ENCODE data around the gene EPB41L5.

Gene EPB41L5

DNA sequence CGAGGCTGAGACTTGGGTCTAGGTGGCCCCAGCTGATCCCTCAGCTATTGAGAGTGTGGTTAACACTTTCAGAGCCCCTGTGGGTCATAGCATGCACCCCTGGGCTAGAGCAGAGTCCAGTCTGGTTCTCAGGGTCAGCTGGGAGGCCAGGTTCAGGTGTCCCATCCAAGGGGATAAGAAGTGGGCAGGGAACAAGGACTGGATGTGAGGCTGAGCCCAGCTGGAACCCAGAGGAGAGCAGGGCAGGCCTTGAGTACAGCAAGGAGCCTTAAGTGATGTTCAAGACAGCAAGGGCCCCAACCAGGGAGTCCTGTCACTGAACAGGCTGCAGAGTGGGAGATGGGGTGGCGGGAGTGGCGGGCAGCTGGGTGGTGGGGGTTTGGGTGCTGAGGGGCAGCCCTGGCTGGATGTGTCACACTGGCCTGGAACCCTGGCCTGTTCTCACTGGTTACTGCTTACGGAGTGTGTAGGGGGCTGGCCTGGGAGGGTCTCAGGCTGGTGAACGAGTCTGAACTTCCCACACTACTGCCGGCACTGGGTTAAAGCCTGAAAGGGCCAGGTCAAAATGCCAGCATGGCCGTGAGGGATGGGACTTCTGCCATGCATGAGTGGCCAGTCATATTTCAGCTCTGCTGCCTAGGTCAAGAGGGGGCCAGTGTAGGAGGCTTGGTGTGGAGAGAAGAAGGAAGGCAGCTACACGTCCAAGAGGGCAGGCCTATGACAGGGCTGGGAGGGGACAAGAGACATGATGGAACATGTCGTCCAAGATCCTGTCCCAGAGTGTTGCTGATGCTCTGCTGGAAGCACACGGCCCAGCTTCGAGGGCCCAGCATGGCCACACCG, 196.8 kb downstream of the EPB41L5 start:
- no peak overlapping the region for H3K4me3 ChIP-seq (ENCODE audit: control insufficient read depth, low read depth, low read length)
- DNase-seq (ENCODE audit: low read depth), result no peak
- TF ChIP-seq, protein P1, sequence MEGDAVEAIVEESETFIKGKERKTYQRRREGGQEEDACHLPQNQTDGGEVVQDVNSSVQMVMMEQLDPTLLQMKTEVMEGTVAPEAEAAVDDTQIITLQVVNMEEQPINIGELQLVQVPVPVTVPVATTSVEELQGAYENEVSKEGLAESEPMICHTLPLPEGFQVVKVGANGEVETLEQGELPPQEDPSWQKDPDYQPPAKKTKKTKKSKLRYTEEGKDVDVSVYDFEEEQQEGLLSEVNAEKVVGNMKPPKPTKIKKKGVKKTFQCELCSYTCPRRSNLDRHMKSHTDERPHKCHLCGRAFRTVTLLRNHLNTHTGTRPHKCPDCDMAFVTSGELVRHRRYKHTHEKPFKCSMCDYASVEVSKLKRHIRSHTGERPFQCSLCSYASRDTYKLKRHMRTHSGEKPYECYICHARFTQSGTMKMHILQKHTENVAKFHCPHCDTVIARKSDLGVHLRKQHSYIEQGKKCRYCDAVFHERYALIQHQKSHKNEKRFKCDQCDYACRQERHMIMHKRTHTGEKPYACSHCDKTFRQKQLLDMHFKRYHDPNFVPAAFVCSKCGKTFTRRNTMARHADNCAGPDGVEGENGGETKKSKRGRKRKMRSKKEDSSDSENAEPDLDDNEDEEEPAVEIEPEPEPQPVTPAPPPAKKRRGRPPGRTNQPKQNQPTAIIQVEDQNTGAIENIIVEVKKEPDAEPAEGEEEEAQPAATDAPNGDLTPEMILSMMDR (conservative IDR thresholded peaks at IDR 0.05; ENCODE audit: control insufficient read depth, insufficient read depth, low read depth, low read length), result no peak

DNA sequence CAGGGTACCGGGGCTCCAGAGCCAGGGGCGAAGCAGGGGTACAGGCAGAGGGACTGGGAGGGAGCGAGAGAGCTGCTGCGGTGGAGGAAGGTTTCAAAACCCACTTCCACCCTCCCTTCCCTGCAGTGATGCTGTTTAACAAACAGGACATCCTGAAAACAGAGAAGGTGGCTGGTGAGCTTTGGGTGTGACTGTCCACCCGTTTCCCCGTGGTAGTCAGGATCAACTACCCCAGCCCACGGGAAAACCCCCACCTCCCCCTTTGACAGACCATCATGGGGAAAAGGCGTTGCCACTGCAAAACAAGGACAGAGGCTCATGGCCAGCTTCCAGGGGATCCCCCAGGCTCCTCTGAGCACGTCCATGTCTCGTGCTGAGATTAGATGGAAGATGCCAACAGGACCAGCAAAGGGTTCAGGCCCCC, 197.4 kb downstream of the EPB41L5 start:
- no peak overlapping the region for H3K4me3 ChIP-seq (ENCODE audit: control insufficient read depth, low read depth, low read length)

DNA sequence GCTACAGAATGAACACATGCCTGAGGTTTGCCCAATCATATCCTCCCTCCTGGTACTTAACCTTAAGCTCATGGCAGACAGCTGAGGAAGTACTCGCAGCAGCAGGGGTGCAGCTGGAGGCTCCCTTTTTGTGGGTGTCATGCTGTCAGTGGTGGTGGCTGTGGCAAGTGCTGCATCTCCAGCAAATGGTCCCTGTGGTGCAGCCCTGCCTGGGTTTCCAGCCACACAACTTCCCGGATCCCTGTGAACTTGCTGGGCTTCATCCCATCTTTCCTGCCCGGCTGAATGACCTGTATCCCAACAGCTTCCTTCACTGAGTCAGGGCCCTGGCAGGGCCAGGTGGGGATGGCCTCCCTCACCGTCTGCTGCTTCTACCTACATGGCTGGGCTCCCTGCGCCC, 205.3 kb downstream of the EPB41L5 start:
- no peak overlapping the region for H3K4me3 ChIP-seq (ENCODE audit: control insufficient read depth, low read depth, low read length)
- no peak for DNase-seq (ENCODE audit: low read depth)
- TF ChIP-seq, protein P1 (conservative IDR thresholded peaks at IDR 0.05; ENCODE audit: control insufficient read depth, insufficient read depth, low read depth, low read length), result no peak

More for the DNA sequence above, 197.4 kb downstream of the EPB41L5 start:
- no peak for DNase-seq (ENCODE audit: low read depth)
- TF ChIP-seq, protein P1 (conservative IDR thresholded peaks at IDR 0.05; ENCODE audit: control insufficient read depth, insufficient read depth, low read depth, low read length), result no peak

DNA sequence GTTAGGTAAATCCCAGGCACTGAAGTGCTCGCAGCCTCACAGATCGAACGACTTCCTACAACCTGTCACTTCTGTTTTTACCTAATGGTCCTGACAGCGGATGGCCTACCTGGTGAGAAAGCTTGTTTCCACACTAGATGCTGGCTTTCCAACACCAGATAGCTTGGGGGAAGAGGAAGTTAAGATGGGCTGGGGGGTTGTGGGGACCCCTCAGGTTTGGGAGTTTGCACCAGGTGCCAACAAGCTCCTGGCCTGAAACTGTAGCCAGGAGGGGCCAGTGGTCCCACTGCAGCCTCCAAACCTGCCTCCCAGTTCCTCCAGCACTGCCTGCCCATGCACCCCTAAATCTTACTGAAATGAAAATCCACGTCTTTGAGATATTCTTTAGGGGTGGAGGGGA, 206.4 kb downstream of the EPB41L5 start:
- H3K4me3 ChIP-seq (ENCODE audit: control insufficient read depth, low read depth, low read length), result no peak overlapping the region
- TF ChIP-seq, protein P1 (conservative IDR thresholded peaks at IDR 0.05; ENCODE audit: control insufficient read depth, insufficient read depth, low read depth, low read length), result no peak
- DNase-seq (ENCODE audit: low read depth), result no peak

DNA sequence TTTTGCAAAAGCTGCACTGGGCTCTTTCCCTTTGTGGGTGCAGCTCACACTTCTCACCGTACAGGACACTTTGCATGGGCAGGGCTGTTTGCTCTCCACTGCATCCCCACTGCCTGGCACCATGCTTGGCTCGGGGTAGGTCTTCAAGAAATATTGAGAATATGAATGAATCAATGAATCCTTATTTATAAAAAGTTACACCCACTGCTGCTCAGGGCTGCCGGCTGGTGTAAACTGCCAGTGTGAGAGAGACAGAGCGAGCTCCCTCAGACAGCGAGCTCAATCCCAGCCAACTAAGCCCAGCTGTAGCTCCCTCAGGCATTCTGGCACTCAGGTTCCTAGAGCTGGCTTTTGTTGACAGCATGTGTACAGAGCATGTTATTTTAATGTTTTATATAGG, 206.9 kb downstream of the EPB41L5 start:
- TF ChIP-seq, protein P1 (conservative IDR thresholded peaks at IDR 0.05; ENCODE audit: control insufficient read depth, insufficient read depth, low read depth, low read length), result no peak
- no peak overlapping the region for H3K4me3 ChIP-seq (ENCODE audit: control insufficient read depth, low read depth, low read length)
- DNase-seq (ENCODE audit: low read depth), result no peak

DNA sequence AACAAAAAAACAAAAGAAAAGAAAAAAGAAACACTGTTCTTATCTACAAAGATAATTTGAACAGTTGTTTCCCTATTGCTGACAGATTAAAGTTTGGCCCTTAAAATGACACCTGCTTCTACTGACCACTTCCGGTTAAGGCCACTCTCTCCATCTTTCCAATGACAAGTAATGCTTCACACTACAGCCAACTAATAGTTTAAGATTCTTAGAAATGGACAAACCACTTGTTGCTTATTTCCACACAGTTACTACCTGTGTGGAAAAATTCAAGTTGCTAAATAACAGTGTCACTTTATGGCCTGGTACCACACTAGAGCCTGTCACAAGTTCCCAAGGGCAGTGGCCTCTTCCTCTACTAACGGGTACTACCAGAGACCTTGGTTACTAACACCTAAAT, 207.9 kb downstream of the EPB41L5 start:
- H3K4me3 ChIP-seq (ENCODE audit: control insufficient read depth, low read depth, low read length), result no peak overlapping the region
- DNase-seq (ENCODE audit: low read depth), result no peak
- TF ChIP-seq, protein P1 (conservative IDR thresholded peaks at IDR 0.05; ENCODE audit: control insufficient read depth, insufficient read depth, low read depth, low read length), result no peak

All from fibroblast of mammary gland (primary cell).